GM21528 (cell line): Measurements from ENCODE around the gene VWF.
"Not testable (repeated sequence)": the region's sequence is repeated elsewhere in the genome, so short reads cannot be mapped to it uniquely, and the experiment has no call there.

Source experiments
- ATAC-seq: cut with Tn5 transposase; IDR thresholded peaks from one replicate; pipeline ENCODE4 v1.9.1; 2021; ENCODE audit warnings: mild to moderate bottlenecking, moderate library complexity; ENCODE audit not compliant: unreplicated experiment, low FRiP score

The VWF gene

GRCh38 chr12:6110006-6110405 is 14.5 kb downstream of the VWF start:
- no peak for ATAC-seq

GRCh38 chr12:6106218-6106617 is 18.3 kb downstream of the VWF start:
- no peak for ATAC-seq

DNA sequence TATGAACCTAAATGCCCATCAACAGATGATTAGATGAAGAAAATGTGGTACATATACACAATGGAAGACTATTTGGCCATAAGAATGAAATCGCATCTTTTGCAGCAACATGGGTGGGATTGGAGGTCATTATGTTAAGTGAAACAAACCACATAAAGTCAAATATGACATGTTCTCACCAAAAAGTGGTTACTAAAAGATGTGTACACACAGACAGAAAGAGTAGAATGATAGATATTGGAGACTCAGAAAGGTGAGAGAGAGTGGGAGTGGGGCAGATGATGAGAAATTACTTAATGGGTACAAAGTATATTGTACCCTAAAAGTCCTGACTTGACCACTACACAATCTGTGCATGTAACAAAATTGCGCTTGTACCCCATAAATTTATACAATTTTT is 19.6 kb downstream of the VWF start:
- no peak for ATAC-seq

DNA sequence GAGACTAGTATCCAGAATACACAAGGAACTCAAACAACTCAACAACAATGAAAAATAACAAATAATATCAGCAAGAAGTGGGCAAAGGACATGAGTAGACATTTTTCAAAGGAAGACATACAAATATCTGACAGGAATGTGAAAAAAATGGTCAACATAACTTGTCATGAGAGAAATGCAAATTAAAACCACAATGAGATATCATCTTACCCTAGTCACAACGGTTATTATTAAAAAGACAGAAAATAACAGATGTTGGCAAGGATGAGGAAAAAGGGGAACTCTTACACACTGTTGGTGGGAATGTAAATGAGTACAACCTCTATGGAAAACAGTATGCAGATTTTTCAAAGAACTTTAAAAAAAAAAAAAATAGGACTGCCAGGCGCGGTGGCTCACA is 20.4 kb downstream of the VWF start:
- no peak for ATAC-seq

DNA sequence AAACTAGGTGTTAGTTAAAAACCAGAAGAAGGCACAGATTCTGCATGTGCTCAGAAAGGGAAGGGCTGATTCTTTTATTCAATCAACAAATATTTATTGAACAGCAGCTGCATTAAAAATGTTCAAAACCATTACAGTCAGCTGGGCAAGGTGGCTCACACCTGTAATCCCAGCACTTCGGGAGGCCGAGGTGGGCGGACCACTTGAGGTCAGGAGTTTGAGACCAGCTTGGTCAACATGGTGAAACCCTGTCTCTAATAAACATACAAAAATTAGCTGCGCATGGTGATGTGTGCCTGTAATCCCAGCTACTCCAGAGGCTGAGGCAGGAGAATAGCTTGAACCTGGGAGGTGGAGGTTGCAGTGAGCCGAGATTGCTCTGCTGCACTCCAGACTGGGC is 22.4 kb downstream of the VWF start:
- not testable (repeated sequence) for ATAC-seq

DNA sequence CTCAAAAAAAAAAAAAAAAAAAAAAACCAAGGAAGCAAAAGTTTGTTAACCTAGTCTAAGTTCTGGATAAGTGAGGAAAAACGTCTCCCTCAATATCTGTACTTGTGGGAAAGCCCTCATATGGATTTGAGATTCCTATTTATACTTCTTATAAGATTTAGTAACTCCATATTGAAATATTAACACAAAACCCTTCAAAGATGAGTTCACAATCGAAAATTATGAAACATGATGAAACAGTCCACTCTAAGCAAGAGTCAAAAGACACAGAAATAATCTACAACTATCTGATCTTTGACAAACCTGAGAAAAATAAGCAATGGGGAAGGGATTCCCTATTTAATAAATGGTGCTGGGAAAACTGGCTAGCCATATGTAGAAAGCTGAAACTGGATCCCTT is 25.2 kb downstream of the VWF start:
- no peak for ATAC-seq

GRCh38 chr12:6097411-6097810 is 27.1 kb downstream of the VWF start:
- ATAC-seq = no peak

- no peak for ATAC-seq
Measured at GRCh38 chr12:6096527-6096926, 27.9 kb downstream of the VWF start.

GRCh38 chr12:6095269-6095668 is 29.2 kb downstream of the VWF start:
- ATAC-seq = no peak

- ATAC-seq = no peak
Measured at GRCh38 chr12:6093764-6094163, 30.7 kb downstream of the VWF start.

DNA sequence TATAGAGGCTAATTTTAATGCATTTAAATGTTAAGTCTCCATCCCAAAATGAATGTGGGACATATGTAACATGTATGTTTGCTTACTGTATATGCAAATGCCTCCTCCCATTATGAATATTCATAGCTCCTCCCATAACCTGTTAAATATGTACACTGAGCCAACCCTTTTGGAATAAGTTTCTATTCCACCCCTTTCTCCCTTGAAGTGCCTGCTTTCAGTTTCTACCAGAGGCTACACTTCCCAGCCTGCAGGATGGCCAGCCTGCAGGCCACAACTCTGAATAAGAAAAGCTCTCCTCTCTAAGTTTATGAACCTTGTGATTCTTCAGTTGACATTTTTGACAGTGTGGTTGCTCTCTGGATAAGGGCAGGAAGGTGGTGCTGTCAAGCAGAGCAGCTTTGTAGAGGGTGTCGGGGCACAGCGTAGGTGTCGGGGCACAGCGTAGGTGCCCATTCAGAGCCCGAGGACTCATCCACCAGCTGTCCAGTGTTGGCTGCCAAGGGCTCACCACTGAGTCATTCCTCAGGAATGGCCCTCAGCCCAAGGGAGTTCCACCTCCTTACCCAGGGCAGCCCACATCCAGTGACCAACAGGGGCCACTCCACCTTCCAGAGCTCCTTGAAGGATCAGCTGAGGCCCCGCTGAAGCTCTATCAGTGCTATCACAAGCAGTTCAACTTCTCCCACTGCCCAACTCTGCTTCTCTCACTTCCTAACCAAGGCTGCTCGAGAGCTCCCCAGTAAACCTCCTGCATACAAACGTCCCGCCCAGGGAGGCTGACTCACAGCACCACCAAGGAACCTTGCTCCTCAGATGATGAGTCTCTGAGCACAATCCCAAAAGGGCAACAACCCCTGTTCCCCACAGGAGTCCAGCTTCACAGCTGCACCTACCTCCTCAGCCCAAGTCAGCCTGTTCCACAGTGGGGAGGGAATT is 31.4 kb downstream of the VWF start:
- no peak for ATAC-seq

GRCh38 chr12:6091786-6092566 is 32.5 kb downstream of the VWF start:
- ATAC-seq = no peak

- ATAC-seq = no peak
Measured at GRCh38 chr12:6090803-6091202, 33.7 kb downstream of the VWF start.

GRCh38 chr12:6088921-6089747 is 35.3 kb downstream of the VWF start:
- ATAC-seq = no peak

- no peak for ATAC-seq
Measured at GRCh38 chr12:6086316-6086715, 38.2 kb downstream of the VWF start.

DNA sequence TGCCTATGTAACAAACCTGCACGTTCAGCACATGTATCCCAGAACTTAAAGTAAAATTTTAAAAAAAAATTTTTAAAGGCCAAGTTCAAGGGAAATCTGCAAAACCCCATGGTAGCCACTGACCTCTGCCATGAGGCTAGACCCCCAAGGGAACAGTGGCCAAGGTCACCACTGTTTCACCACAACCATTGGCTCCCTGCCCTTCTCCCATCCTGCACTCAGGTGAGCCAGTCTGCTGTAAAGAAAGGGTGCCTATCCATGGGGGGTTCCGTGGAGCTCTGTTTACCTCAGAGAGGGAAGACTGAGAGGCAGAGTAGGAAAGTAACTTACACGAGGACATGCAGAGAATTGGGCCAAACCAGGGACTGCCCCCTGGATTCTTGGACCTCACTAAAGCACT is 38.6 kb downstream of the VWF start:
- no peak for ATAC-seq

DNA sequence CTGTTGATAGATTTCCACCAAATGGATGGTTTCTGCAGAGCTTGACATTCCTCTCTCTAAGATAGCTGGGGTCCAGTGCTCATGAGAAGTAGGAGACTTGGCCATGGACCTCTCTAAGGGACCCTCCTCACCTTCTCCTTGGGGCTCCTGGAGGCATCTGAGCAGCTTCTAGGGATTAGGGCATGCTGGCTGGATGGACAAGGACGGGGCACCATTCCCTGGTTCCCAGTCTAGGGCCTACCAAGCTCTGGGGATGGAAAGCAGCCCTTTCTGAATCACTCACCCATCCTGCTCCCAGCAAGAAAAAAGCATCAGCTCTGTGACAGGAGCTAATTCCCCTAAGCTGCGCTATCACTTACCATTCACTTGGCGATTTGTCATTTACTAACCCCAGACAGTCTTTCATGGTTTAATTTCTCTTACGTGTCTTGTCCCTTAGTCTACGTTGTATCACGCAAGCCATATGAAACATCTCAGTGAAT is 39.5 kb downstream of the VWF start:
- no peak for ATAC-seq

- no peak for ATAC-seq
Measured at GRCh38 chr12:6084261-6084968, 40.1 kb downstream of the VWF start.

DNA sequence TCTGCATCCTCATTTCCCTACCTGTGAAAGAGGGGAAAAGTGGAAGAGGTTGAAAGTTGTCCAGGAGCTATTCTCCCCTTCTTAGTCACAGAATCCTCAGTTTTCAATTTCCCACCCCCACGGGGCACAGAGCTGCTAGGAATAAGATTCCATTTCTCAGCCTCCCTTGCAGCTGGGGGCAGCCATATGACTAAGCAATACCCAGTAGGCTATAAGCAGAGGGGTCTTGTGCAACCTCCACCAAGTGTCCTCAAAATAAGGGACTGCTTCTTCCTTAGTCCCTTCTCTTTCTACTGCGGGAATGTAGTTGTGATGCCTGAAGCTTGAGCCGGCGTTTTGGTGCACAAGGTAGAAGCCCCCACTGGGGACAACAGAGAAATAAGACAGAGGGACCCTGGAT is 40.9 kb downstream of the VWF start:
- ATAC-seq = no peak

DNA sequence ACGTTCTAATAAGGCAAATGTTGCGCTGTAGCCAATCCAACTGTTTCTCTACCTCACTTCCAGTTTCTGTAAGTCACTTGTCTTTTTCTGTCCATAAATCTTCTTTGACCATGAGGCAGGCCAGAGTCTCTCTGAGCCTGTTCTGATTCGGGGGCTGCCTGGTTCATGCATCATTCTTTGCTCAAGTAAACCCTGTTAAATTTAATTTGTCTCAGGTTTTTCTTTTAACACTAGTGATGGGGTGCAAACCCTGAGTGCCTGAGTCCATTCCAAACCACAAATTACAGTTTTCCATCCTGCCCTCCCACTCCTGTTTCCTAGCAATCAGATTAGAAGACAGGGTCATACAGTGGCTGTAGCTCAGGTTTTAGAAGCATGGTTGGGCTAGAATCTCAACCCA is 41.9 kb downstream of the VWF start:
- no peak for ATAC-seq
